ENCODE results near the gene TTLL11. TPM values are rescaled to one million over a fixed set of nuclear protein-coding genes. Genes with fewer than 3 reads are reported as not detected.

Gene TTLL11
- total and polyA plus RNA-seq, 8 donors, result 5.4 to 11.6 (median 9.5) TPM

- no peak for DNase-seq
- no peak for TF ChIP-seq CTCF (IDR thresholded peaks at IDR 0.05)
- H3K4me3 ChIP-seq, result no peak overlapping the region
- no peak overlapping the region for H3K27ac ChIP-seq
- no peak for ATAC-seq
- no peaks in the 10 kb centered on the region for H3K4me1 ChIP-seq
- intact Hi-C loops (cut with DNase I), result no loop called here
- H3K36me3 ChIP-seq, result peaks cover 0 to 5% of the 10 kb centered on the region in 2 donors
- H3K27me3 ChIP-seq, result no peaks in the 10 kb centered on the region
- H3K9me3 ChIP-seq, result no peaks in the 10 kb centered on the region
Observed at GRCh38 chr9:121925935-121926334, 167.2 kb downstream of the TTLL11 start.

GRCh38 chr9:121924700-121925099, 168.4 kb downstream of the TTLL11 start:
- ATAC-seq, result no peak

GRCh38 chr9:121921444-121921843, 171.7 kb downstream of the TTLL11 start:
- intact Hi-C loops (cut with DNase I), result no loop called here
- no peak overlapping the region for H3K27ac ChIP-seq
- no peak for TF ChIP-seq CTCF (IDR thresholded peaks at IDR 0.05)
- H3K4me3 ChIP-seq, result no peak overlapping the region
- no peaks in the 10 kb centered on the region for H3K9me3 ChIP-seq
- H3K36me3 ChIP-seq, result peaks cover 0 to 5% of the 10 kb centered on the region in 2 donors
- ATAC-seq (no peak), DNase-seq (no peak)
- H3K27me3 ChIP-seq, result no peaks in the 10 kb centered on the region
- no peaks in the 10 kb centered on the region for H3K4me1 ChIP-seq

More at GRCh38 chr9:121924700-121925099, 168.4 kb downstream of the TTLL11 start:
- Histone ChIP-seq H3K36me3 (peaks cover 0 to 5% of the 10 kb centered on the region in 2 donors), H3K9me3 (no peaks in the 10 kb centered on the region), H3K4me3 (no peak overlapping the region), H3K27ac (no peak overlapping the region), H3K27me3 (no peaks in the 10 kb centered on the region), H3K4me1 (no peaks in the 10 kb centered on the region)
- TF ChIP-seq CTCF (IDR thresholded peaks at IDR 0.05), result no peak
- intact Hi-C loops (cut with DNase I), result no loop called here
- DNase-seq, result no peak

- H3K36me3 ChIP-seq, result no peaks in the 10 kb centered on the region
- no peaks in the 10 kb centered on the region for H3K9me3 ChIP-seq
- H3K4me1 ChIP-seq, result no peaks in the 10 kb centered on the region
- no peaks in the 10 kb centered on the region for H3K27me3 ChIP-seq
- DNase-seq (no peak), ATAC-seq (no peak)
- intact Hi-C loops (cut with DNase I), result no loop called here
- no peak overlapping the region for H3K4me3 ChIP-seq
- no peak for TF ChIP-seq CTCF (IDR thresholded peaks at IDR 0.05)
- H3K27ac ChIP-seq, result no peak overlapping the region
Observed at GRCh38 chr9:121917375-121918335, 175.5 kb downstream of the TTLL11 start.

- DNase-seq, result no peak
- H3K27ac ChIP-seq, result no peak overlapping the region
- no peak overlapping the region for H3K4me3 ChIP-seq
- no peak for TF ChIP-seq CTCF (IDR thresholded peaks at IDR 0.05)
- no peaks in the 10 kb centered on the region for H3K27me3 ChIP-seq
- H3K9me3 ChIP-seq, result no peaks in the 10 kb centered on the region
- H3K36me3 ChIP-seq, result no peaks in the 10 kb centered on the region
- no peak for ATAC-seq
- no peaks in the 10 kb centered on the region for H3K4me1 ChIP-seq
- intact Hi-C loops (cut with DNase I), result no loop called here
Observed at GRCh38 chr9:121915304-121915625, 177.8 kb downstream of the TTLL11 start.
